ENCODE data around the gene TLE3. TPM values are rescaled to one million over a fixed set of nuclear protein-coding genes. Genes with fewer than 3 reads are reported as not detected.

TLE3 gene
- total RNA-seq, 4 donors from 2014 or later = 4.6 to 35.3 (median 13.3) TPM

DNA sequence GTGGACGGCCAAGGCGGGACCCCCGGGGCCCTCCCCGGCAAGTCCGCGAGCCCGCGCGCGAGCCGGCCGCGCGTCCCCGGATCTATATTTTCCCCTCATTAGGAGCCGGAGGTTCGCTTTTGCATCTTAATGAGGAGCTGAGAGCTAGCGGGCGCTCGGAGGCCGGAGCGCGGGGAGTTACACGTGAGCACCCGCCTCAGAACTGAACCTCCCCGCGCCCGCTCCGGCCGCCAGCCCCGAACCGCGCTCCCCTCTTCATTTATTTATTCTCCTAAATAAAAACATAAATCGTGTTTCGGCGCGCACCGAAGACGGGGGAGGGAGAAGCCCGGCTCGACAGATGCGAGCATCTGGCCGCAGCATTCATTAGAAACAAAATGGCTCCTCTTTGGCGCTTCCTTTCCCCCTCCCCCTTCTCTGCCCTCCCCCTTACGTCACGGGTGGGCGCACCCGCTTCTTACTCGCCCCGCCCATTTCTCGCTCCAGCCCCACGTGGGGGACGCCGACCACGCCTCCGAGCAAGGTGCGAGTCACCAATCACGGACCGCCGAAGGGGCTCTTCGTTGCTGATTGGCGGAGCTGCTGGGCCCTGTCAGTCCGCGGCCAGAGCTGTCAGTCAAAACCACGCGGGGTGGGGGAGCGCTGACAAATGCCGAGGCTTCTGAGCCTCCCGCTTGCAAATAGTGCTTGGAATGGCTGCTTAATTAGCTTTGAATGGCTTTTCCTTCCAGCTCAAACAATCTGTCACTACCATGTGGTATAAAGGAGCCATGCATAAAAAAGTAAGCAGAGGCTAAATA, 1.6 kb upstream of the TLE3 start:
- in situ Hi-C loops (cut with MboI; ENCODE audit: low sequenced_read_pairs in 4 of 4) = loop anchor here in 1 of 4 donors (25.0 kb wide), 2 partner anchors 88 to 388 kb away; no protein-coding TSS in a partner anchor
- Histone ChIP-seq H3K36me3 (no peaks in the 10 kb centered on the region), H3K27ac (peak overlapping the region; percentile 88 to 96 (median 91)), H3K4me1 (peaks cover 33 to 48% of the 10 kb centered on the region in 2 donors), H3K4me3 (peak overlapping the region; percentile 64 to 83 (median 76)), H3K27me3 (peaks cover 0 to 12% (median 3%) of the 10 kb centered on the region in 3 donors), H3K9me3 (no peaks in the 10 kb centered on the region)
- intact Hi-C loops (cut with DNase I; ENCODE audit: low total_unique reads) = loop anchor here (1.0 to 10.0 kb wide), 5 partner anchors 97 to 637 kb away; no protein-coding TSS in a partner anchor
- DNase-seq = peak; percentile 100
- ATAC-seq = peak; percentile 62 to 67
- TF ChIP-seq, protein P1, sequence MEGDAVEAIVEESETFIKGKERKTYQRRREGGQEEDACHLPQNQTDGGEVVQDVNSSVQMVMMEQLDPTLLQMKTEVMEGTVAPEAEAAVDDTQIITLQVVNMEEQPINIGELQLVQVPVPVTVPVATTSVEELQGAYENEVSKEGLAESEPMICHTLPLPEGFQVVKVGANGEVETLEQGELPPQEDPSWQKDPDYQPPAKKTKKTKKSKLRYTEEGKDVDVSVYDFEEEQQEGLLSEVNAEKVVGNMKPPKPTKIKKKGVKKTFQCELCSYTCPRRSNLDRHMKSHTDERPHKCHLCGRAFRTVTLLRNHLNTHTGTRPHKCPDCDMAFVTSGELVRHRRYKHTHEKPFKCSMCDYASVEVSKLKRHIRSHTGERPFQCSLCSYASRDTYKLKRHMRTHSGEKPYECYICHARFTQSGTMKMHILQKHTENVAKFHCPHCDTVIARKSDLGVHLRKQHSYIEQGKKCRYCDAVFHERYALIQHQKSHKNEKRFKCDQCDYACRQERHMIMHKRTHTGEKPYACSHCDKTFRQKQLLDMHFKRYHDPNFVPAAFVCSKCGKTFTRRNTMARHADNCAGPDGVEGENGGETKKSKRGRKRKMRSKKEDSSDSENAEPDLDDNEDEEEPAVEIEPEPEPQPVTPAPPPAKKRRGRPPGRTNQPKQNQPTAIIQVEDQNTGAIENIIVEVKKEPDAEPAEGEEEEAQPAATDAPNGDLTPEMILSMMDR (IDR thresholded peaks at IDR 0.05 in 4 of 5, conservative IDR thresholded peaks at IDR 0.05 in 1 of 5) = no peak
- peak; percentile 94 to 99 for TF ChIP-seq POLR2A (IDR thresholded peaks at IDR 0.05)

DNA sequence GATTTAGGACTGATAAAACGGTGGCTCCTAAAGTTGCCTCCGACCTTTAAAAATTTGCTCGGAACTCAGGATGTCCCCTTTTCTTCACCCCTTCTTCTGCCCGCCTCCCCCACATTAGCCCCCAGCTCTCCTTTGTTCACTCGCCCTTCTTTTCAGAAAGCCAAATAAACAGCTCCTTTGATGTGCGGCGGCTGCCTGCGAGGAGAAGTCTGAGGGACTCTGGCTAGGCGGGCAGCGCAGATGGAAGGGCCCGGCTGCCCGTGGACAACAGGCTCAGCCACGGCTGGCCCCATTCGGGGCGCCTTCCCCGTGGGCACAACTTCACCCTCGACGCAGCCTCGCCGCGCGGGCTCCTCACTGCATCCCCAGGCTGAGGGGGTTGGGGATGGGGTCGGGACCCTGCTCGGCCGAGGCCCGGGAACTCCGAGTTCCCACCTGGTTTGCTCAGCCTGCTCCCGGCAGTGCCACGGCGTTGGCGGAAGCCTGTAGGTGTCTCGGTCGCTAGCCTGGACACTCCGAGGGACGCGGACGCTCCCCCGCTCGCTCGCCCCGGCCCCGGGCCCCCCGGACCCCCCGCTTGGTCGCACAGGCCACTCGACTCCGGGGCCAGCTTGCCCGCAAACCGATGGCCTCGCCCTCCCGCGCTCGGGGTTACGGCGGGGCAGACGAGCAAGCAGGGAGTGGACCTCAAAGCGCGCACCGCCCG, 897 bp upstream of the TLE3 start:
- H3K27me3 ChIP-seq = peaks cover 0 to 12% (median 3%) of the 10 kb centered on the region in 3 donors
- peaks cover 37 to 54% of the 10 kb centered on the region in 2 donors for H3K4me1 ChIP-seq
- intact Hi-C loops (cut with DNase I; ENCODE audit: low total_unique reads) = loop anchor here (1.0 to 10.0 kb wide), 5 partner anchors 98 to 636 kb away; no protein-coding TSS in a partner anchor
- peak; percentile 17 to 52 for DNase-seq
- peak overlapping the region; percentile 88 to 96 (median 91) for H3K27ac ChIP-seq
- peak overlapping the region; percentile 64 to 83 (median 76) for H3K4me3 ChIP-seq
- no peaks in the 10 kb centered on the region for H3K9me3 ChIP-seq
- peak in 1 of 2 donors; percentile 13 for ATAC-seq
- no peak for TF ChIP-seq POLR2A (IDR thresholded peaks at IDR 0.05)
- in situ Hi-C loops (cut with MboI; ENCODE audit: low sequenced_read_pairs in 4 of 4) = loop anchor here in 1 of 4 donors (25.0 kb wide), 2 partner anchors 89 to 389 kb away; no protein-coding TSS in a partner anchor
- no peaks in the 10 kb centered on the region for H3K36me3 ChIP-seq

GRCh38 chr15:70098153-70098460, 390 bp upstream of the TLE3 start:
- H3K4me1 ChIP-seq = peaks cover 41 to 59% of the 10 kb centered on the region in 2 donors
- intact Hi-C loops (cut with DNase I; ENCODE audit: low total_unique reads) = loop anchor here (5.0 to 10.0 kb wide), 4 partner anchors 306 to 636 kb away; no protein-coding TSS in a partner anchor

GRCh38 chr15:70097063-70097320, 725 bp downstream of the TLE3 start:
- Histone ChIP-seq H3K4me1 (peaks cover 52 to 66% of the 10 kb centered on the region in 2 donors), H3K4me3 (peak overlapping the region; percentile 70 to 83 (median 76)), H3K36me3 (no peaks in the 10 kb centered on the region), H3K27ac (peak overlapping the region; percentile 88 to 96 (median 91)), H3K27me3 (peaks cover 0 to 12% (median 3%) of the 10 kb centered on the region in 3 donors), H3K9me3 (no peaks in the 10 kb centered on the region)
- ATAC-seq = no peak
- intact Hi-C loops (cut with DNase I; ENCODE audit: low total_unique reads) = loop anchor here (5.0 to 10.0 kb wide), 4 partner anchors 305 to 635 kb away; no protein-coding TSS in a partner anchor
- DNase-seq = no peak
- in situ Hi-C loops (cut with MboI; ENCODE audit: low sequenced_read_pairs in 4 of 4) = loop anchor here in 1 of 4 donors (25.0 kb wide), 2 partner anchors 90 to 390 kb away; no protein-coding TSS in a partner anchor
- TF ChIP-seq POLR2A (IDR thresholded peaks at IDR 0.05) = no peak
- TF ChIP-seq, protein P1 (IDR thresholded peaks at IDR 0.05 in 4 of 5, conservative IDR thresholded peaks at IDR 0.05 in 1 of 5) = no peak

More at GRCh38 chr15:70098153-70098460, 390 bp upstream of the TLE3 start:
- Histone ChIP-seq H3K27ac (peak overlapping the region; percentile 88 to 96 (median 91)), H3K9me3 (no peaks in the 10 kb centered on the region), H3K36me3 (no peaks in the 10 kb centered on the region), H3K27me3 (peaks cover 0 to 12% (median 3%) of the 10 kb centered on the region in 3 donors), H3K4me3 (peak overlapping the region; percentile 64 to 83 (median 76))
- in situ Hi-C loops (cut with MboI; ENCODE audit: low sequenced_read_pairs in 4 of 4) = loop anchor here in 1 of 4 donors (25.0 kb wide), 2 partner anchors 89 to 389 kb away; no protein-coding TSS in a partner anchor
- no peak for TF ChIP-seq POLR2A (IDR thresholded peaks at IDR 0.05)
- TF ChIP-seq, protein P1 (IDR thresholded peaks at IDR 0.05 in 4 of 5, conservative IDR thresholded peaks at IDR 0.05 in 1 of 5) = no peak
- no peak for ATAC-seq
- no peak for DNase-seq

Data from gastrocnemius medialis (tissue), 4 donors.